HG02973 (cell line): ENCODE results near the gene MAML2.

Source experiments
- ATAC-seq: cut with Tn5 transposase; IDR thresholded peaks from one replicate; pipeline ENCODE4 v1.9.1; 2021; ENCODE audit warnings: moderate library complexity; ENCODE audit not compliant: unreplicated experiment

Gene MAML2

DNA sequence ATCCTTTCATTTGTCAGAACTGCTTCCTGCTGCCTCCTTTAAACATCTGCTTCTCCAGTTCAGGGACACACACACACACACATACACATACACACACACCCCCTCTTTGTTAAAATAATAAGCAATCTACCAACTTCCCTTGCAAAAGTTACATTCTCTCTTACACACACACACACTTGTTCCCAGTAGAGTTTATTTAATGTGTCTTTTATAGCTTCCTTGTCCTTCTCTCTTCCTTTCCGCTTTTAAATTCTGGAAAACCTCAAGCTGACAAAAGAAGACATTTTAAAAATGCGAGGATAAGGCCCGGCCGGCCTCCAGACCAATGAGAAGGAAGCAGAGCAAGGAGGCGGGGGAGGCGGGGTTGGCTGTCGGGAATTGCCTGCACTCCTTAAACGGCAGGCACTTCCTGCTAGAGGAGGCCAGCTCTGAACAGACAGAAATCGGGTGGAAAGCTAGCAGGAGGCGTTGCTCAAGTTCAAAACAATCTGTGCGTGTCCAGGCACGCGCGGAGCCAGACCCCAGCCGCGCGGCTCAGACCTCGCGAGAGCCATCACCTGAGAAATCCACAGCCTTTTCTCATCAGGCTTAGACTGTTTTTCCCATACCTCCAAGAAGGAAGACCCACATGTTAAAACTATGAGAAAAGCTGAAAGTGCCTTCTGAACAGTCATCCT is 99.9 kb downstream of the MAML2 start:
- ATAC-seq, result peak; percentile 91

DNA sequence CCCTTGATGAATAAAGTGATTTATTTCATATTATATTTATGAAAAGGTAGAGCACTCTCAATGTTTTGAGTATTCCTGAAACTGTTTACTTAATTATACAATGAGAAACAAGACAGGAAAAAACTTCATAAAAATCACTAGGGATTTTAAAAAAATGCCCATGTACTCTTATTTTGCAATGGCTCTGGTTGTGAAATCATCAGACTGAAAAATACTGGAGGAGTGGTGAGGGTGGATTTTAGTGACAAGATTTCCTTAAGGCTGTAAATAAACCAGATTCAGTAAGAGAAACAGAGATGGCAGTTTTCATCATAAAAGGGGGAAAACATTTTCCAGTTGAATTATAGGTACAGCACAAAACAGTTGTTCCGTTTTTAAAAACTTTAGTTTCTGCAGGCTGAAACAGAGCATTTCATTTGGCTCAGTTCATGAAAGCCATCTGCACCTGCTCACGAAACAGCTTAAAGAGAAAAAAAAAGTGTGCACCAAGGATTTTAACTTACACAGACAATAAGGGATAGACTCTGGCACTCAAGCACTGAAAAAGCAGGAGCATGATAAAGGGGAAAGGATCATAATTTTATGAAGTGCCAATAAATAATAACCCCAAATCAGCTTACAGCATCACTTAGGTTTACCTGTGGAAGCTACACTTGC is 100.7 kb downstream of the MAML2 start:
- no peak for ATAC-seq

DNA sequence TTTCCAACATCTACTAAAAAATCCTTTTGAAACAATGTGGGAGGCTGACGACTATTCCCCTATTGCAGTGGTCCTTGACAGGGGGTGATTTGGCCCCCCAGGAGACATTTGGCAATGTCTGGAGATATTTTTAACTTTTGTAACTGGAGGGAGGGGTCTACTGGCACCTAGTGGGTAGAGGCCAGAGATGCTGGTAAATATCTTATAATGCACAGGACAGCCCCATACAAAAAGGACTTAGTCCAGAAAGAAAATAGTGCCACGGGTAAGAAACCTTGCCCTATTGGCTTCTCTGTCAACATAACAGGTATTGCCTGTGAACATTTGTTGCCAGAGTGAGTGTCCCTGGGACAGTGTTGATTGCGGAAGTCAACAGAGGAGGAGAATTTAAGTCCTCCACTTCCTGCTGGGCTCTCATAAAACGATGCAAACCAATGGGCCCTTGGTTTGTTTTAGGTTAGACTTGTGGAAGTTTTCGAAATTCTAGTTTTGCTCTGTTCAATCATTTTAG is 101.6 kb downstream of the MAML2 start:
- no peak for ATAC-seq

DNA sequence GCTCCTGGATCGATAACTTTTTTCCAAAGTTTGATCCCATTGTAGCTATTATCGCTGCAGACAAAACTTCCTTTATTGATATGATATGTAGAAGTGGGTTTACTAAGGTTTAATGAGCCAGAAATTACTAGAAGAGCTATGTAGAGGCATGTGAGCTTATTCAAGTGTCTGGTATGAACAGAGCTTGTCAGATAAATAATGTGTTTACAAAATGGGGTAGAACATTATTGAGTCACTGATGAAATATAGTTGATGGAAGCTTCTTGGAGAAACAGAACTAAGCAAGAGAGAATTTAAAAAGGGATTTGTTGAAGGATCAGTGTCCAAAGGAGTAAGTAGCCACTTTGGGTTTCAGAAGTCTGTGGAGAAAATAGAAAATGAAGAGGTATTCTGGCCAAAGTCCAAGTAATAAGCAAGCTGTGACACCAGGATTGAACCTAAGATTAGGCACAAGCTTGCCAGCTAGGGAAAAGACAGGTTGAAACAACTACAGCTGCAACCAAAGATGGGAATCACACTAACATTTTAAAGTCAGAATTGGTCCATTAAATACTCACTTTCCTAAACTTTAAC is 104.3 kb downstream of the MAML2 start:
- no peak for ATAC-seq

DNA sequence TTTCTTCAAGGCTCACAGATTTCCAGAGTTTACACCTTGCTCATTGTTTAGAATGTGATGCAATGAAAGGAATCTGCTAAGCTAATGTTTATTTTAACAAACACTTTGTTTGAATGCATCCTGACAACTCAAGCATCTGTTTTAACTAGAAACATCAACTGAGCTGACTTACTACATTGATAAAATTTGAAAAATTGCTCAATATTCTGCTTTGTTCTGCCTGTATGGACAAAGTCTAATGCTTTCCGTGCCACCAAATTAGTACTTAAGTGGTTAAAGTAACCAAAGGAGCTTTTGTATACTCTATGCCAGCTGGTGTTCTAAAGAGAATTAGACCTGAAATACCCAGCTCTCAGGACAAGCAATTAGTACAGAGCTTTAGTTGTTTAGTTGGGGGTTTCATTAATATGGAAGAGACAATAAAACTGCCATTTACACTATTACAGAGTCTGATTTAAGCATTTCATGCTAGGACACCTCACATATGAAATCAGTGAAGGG is 105.2 kb downstream of the MAML2 start:
- ATAC-seq, result no peak

DNA sequence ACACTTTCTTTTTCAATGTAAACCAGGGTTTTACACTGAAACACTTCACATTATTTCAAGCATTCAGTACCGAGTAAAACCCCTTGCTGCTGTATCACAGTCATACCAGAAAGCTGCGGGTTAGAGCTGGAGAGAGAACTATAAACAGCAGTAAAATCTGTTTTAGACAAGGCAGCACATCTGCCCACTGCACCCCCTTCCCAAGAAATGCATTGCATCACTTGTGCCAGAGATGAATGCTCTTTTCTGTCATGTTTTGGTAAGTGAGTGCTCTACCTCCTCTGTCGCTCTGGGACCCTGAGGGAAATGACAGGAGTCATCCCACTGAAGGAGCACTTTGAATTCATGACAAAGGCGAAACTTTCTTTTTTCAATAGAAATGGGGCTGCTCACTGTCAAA is 107.2 kb downstream of the MAML2 start:
- ATAC-seq, result no peak

DNA sequence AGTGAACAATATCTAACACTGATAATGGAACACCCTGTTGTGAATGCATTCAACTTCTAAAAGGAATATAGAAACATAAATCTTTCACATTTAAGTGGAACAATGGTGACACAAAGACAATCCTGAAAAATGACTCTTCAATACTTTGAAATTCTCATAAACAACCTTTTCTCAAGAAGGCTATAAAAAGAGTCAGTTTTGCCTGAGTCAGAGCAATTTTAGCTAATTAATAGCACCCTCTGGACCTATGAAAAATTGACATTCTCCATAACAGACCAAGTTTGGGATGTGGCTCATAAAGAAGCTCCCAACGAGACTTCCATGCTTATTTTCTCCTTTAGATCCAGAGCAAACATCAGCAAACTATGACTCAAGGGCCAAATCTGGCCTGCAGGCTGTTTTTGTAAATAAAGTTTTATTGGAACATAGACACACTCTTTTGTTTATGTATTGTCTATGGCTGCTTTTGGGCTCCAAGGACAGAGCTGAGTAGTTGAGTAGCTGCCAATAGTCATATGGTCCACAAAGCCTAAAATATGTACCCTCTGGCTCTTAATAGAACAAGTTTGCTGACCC is 108.0 kb downstream of the MAML2 start:
- ATAC-seq, result no peak

DNA sequence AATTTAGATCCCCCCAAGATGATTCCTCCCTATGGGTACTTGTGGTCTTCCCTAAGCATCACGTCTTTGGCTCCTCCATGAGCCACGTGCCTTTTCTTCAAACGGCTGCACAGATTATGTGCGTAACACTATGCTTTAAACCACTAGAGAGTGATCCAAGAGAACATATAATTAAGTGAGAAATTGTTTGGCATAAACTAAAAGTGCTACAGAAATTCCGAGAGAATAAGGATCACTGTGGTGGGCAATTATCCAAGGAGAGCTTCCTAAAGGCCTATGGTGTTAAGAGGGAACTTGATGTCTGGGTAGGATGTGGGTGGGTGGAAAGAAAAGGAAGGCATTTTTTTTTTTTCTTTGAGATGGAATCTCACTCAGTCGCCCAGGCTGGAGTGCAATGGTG is 110.9 kb downstream of the MAML2 start:
- ATAC-seq, result no peak

DNA sequence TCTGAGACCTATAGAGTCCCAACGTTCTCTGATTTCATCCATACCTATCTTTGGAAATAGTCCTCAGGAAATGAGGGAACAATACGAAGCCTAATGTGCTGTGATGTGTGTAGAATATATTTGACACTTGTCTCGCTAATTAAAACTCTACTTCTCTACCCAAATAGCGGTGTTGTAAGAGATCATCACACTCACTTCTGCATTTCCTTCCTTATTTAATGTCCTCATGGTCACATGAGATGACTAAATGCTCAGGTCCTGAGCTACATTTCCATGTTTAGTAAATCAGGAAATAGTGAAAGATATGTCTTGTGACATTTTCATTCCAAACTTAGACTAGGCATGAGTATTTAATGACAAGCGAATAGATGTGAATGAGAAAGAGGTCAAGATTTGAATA is 112.3 kb downstream of the MAML2 start:
- no peak for ATAC-seq

DNA sequence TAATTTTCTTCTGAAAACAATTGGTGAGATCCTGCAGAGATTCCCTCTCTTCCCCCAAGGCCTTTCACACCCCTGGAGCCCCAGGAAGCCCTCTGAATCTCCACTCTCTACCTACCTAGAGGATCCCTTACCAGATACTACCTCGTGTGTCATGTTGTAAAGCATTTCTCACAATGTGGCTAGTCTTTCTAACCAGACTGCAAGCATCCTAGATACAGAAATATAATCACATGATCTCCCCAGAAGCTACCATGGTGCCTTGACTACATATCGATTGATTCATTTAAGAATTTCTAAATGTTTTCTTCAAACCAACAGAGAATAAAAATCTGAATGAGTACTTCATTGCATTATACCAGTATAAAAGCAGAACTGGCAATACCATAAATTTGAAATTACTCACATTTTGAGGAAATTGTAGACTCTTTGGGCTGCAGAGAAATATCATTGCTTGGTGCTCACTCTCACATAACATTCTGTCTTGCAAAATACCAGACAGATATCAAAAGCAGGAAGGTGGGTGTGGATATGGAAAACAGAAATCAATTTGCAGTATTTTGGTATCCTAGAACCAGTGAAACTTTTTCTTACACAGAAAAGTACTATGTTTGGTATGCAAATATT is 113.5 kb downstream of the MAML2 start:
- ATAC-seq, result no peak

DNA sequence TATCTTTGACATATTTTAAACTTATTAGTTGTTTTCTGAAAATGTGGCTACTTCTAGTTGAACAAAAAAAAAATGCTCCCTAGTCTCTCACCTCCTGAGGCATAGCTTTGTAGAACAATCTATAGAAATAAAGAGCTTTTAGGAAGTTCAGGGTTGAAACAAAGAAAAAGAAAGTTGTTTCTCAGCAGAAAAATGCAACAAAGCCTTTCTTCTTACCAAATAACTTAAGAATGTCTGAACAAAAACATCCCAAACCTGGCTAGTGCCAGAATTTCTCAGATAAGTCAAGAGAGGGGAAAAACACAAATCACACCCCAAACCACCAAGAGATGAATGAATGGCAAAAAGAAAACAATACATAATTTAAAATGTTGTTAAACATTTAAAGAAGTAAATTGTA is 114.1 kb downstream of the MAML2 start:
- ATAC-seq, result no peak

DNA sequence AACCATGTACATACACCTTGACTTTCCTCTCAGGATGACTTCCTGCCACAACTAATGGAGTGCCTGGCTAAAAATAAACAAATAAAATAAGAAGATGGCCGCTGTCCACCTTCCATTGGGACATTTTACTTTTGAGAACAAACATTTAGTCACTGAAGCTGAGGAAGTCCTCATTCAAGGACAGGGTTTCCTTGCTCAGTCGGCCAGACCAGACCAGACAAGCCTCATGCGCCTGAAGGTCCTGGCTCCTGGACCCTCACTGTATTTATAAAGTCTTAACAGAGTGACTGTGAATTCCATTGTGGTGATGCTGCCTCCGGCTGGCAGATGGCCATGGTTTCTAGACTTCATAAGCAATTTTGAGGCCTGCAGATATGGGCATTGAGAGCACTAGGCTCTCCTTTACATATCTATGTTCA is 114.5 kb downstream of the MAML2 start:
- no peak for ATAC-seq

DNA sequence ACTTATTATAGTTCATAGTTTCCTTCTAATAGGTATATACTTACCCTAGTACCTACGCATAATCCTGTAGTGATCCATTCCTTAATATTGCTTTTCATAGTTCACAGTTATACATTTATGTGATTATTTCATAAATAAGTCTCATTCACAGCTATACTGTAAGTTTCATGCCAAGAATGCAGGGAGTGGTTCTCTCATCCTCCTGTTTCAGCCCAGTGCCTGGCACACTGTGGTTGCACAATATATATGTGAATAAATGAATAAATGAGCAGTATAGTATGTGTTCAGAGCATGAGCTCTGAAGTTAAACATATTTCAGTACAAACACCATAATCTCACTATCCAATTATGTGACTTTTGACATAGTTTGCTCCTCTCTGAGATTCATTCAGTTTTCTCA is 115.8 kb downstream of the MAML2 start:
- no peak for ATAC-seq

DNA sequence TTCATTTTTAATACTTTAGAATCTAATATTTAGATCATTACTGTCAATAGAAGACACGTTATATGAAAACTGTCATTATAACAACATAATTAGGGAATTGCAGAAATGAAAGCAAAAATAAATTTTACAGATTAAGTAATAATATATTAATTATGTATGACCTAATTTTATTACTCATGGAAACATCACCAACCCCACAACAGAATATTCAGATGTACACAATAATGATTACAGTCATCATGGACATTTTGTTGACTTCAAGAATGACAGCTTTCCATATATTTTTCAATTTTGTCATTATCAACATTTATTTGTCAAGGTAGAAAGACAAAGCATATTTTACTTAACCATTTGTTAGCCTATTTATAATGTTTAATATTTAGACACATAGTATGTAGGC is 119.9 kb downstream of the MAML2 start:
- no peak for ATAC-seq

DNA sequence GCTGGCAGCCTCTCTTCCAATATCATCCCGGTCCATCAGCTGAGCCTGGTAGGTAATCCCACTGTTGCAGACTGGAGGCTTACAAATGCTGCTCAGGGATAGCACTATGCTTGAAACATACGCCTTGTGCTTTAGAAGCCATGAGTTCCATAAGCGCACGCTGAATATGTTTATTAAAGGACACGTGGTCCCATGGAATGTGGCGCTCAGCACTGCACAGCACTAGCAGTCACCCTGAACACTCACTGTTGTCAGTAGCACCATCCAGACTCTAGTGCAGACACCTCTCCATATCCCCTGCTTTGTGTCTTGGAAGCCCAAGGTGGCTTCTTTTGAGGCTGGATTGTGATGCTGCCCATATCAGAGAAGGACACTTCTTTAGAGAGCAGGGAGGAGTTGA is 120.9 kb downstream of the MAML2 start:
- ATAC-seq, result no peak

DNA sequence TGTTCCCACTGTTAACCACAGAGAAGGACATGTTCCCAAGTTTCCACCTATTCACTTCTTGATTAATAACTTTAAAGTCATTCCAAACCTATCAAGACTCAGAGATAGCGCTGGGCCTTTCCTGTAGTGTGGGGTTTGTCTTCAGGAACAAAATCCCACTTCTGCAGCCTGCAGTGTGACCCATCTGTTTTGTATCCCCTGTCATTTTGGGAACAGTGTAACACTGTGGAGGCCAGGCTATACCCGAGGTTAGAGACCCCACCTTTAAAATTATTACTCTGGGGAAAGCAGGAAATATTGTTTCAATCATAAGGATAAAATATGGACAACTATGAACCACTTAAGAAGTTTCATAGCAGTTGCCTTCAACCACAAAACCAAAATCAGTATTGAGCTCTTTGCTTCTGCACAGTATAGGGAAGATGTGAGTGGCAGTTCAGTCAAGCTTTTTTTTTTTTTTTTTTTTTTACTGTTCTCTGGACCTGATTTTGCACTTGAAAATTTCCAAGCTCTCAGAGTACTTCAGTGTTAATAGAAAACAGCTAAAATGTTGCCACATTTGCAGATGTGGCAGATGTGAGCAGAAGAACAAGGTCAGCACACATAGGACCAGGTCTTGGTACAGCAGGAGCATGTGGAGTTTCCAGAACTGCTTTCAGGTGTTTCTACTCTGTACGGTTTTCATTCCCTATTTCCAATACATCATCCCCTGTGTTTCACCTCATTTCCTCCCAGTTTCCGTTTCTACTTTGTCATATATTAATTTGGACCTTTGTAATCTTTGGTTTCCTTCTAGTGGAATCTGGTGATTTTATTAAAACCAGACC is 121.5 kb downstream of the MAML2 start:
- no peak for ATAC-seq

DNA sequence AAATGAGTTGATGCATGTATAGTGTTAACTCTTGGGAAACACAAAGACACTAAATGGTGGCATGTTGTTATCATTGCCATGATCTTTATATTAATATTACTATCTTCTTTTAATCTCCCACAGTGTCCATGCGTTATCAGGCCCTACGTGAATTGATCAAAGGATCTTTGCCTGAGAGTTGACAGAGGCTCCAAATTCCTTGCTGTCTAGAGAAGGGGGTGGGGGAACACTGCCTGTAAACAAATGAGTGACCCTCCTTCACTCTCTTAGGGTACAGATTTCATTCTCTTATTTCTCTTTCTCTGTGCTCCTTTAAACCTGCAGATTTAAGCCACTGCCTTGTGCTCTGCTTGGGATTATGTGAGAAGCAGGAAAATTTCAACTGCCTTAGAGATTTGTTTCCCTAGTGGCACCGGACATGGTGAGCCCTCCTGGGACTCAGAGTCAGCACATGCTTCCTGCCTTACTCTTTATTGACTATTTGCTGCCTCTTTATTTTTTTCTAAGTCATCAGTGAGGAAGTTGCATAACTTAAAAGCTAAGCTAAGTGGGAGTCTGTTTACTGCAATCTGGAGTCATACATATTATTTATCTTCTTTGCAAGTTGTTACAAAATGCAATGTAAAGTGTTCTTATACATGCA is 122.9 kb downstream of the MAML2 start:
- ATAC-seq, result no peak

DNA sequence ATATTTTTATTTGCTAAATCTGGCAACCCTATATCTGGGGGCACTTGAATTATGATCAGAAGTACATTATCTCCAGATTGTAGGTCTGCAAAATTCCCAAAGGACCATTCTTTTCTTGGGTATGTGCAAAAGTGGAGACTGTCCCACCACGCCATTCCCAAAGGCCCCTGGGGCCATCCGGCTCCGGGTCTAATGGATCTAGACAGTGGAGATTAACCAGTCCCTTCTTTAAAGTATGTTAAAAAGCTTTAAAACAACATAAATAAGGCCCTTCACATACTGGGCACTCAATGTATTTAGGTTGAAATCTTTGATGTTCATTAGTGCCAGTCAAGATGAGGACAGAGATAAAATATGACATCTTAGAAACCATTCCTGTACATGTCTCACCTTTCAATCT is 124.1 kb downstream of the MAML2 start:
- no peak for ATAC-seq

DNA sequence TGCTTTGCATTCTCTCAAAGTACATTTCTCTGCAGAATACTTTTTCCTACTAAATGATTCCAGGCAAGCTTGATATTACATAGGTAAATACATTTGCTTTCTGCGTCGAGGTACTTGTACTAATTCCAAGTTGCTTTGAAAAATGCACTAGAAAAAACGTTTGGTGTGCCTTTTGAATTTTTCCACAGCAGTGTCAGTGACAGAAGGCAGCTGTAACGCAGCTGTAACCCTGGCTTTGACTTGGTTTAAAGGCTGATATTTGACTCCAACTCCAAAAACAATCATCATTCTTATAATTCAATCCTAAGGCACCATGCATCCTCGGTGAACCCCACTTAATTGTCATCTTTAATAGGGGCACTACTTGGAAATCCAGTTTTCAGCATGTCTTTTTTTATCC is 125.0 kb downstream of the MAML2 start:
- no peak for ATAC-seq

DNA sequence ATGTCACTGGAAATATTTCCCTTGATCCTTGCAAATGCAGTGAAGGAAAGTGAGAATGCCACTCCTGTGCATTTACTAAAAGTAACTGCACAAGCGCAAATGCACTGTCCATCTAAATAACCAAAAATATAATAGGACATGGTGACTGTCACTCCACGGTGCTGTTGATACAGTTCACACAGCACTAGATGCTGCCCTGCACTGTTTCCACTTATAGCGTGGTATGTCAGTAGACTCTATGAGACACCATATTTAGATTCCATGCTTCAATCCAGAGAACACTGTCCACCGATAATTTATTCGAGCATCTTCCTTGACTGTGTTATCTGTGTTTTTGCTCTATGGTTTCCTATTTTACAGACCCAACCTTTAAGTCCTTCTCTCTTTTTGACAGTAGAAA is 125.8 kb downstream of the MAML2 start:
- no peak for ATAC-seq
